DMS 273 treated with DMSO at 0.1 percent for 48 hours (cell line): ENCODE measurements around the gene ABCD1.
"Not testable (repeated sequence)": the region's sequence is repeated elsewhere in the genome, so short reads cannot be mapped to it uniquely, and the experiment has no call there.

Experiments used
- DNase-seq: peaks from one replicate; lab custom pipeline; 2025; lab: John Stamatoyannopoulos, UW

ABCD1 gene

GRCh38 chrX:153734871-153735270 is 10.2 kb downstream of the ABCD1 start:
- DNase-seq, result no peak

- no peak for DNase-seq
Measured at GRCh38 chrX:153735274-153735673, 10.6 kb downstream of the ABCD1 start.

GRCh38 chrX:153736071-153736820 is 11.6 kb downstream of the ABCD1 start:
- no peak for DNase-seq

- no peak for DNase-seq
Measured at GRCh38 chrX:153736871-153737441, 12.3 kb downstream of the ABCD1 start.

- no peak for DNase-seq
Measured at GRCh38 chrX:153738056-153738605, 13.5 kb downstream of the ABCD1 start.

GRCh38 chrX:153739754-153740486 is 15.3 kb downstream of the ABCD1 start:
- no peak for DNase-seq

- DNase-seq, result no peak
Measured at GRCh38 chrX:153740631-153741222, 16.1 kb downstream of the ABCD1 start.

GRCh38 chrX:153741446-153741845 is 16.8 kb downstream of the ABCD1 start:
- no peak for DNase-seq

GRCh38 chrX:153742111-153742510 is 17.5 kb downstream of the ABCD1 start:
- not testable (repeated sequence) for DNase-seq

- not testable (repeated sequence) for DNase-seq
Measured at GRCh38 chrX:153742796-153743467, 18.3 kb downstream of the ABCD1 start.

GRCh38 chrX:153743468-153744209 is 19.0 kb downstream of the ABCD1 start:
- DNase-seq, result not testable (repeated sequence)

- no peak for DNase-seq
Measured at GRCh38 chrX:153744210-153745066, 19.8 kb downstream of the ABCD1 start.

- not testable (repeated sequence) for DNase-seq
Measured at GRCh38 chrX:153745067-153745433, 20.4 kb downstream of the ABCD1 start.

- no peak for DNase-seq
Measured at GRCh38 chrX:153746359-153746758, 21.7 kb downstream of the ABCD1 start.

- not testable (repeated sequence) for DNase-seq
Measured at GRCh38 chrX:153746991-153747390, 22.3 kb downstream of the ABCD1 start.

GRCh38 chrX:153749017-153749416 is 24.4 kb downstream of the ABCD1 start:
- not testable (repeated sequence) for DNase-seq

- DNase-seq, result no peak
Measured at GRCh38 chrX:153750127-153750774, 25.6 kb downstream of the ABCD1 start.

GRCh38 chrX:153755136-153755535 is 30.5 kb downstream of the ABCD1 start:
- DNase-seq, result no peak

- DNase-seq, result no peak
Measured at GRCh38 chrX:153761863-153762262, 37.2 kb downstream of the ABCD1 start.
